NCI-H1105 (cell line): ENCODE data around the gene GRIA1.

Experiments
- DNase-seq: peaks from one replicate; lab custom pipeline; 2025; lab: John Stamatoyannopoulos, UW

The GRIA1 gene

GRCh38 chr5:153613672-153614071, 123.2 kb downstream of the GRIA1 start:
- no peak for DNase-seq

GRCh38 chr5:153617190-153617589, 126.7 kb downstream of the GRIA1 start:
- no peak for DNase-seq

- no peak for DNase-seq
Measured at GRCh38 chr5:153618307-153618706, 127.8 kb downstream of the GRIA1 start.

- no peak for DNase-seq
Measured at GRCh38 chr5:153618867-153619266, 128.4 kb downstream of the GRIA1 start.

GRCh38 chr5:153619771-153620170, 129.3 kb downstream of the GRIA1 start:
- no peak for DNase-seq

GRCh38 chr5:153623124-153623523, 132.7 kb downstream of the GRIA1 start:
- DNase-seq, result no peak

- DNase-seq, result no peak
Measured at GRCh38 chr5:153623751-153624450, 133.4 kb downstream of the GRIA1 start.

GRCh38 chr5:153624451-153624765, 133.9 kb downstream of the GRIA1 start:
- DNase-seq, result no peak

GRCh38 chr5:153625826-153626354, 135.4 kb downstream of the GRIA1 start:
- no peak for DNase-seq

- DNase-seq, result no peak
Measured at GRCh38 chr5:153626836-153627235, 136.4 kb downstream of the GRIA1 start.

GRCh38 chr5:153629027-153629895, 138.8 kb downstream of the GRIA1 start:
- DNase-seq, result no peak

- no peak for DNase-seq
Measured at GRCh38 chr5:153630546-153630945, 140.1 kb downstream of the GRIA1 start.

GRCh38 chr5:153632748-153633290, 142.3 kb downstream of the GRIA1 start:
- DNase-seq, result no peak

GRCh38 chr5:153636670-153637451, 146.4 kb downstream of the GRIA1 start:
- DNase-seq, result no peak

- no peak for DNase-seq
Measured at GRCh38 chr5:153640293-153640692, 149.8 kb downstream of the GRIA1 start.

- no peak for DNase-seq
Measured at GRCh38 chr5:153641183-153641688, 150.8 kb downstream of the GRIA1 start.

- no peak for DNase-seq
Measured at GRCh38 chr5:153654504-153655200, 164.2 kb downstream of the GRIA1 start.

GRCh38 chr5:153655201-153655510, 164.7 kb downstream of the GRIA1 start:
- DNase-seq, result no peak

GRCh38 chr5:153658149-153658548, 167.7 kb downstream of the GRIA1 start:
- DNase-seq, result no peak

GRCh38 chr5:153658606-153659005, 168.1 kb downstream of the GRIA1 start:
- no peak for DNase-seq

- DNase-seq, result no peak
Measured at GRCh38 chr5:153659039-153659736, 168.7 kb downstream of the GRIA1 start.
